Endothelial cell of umbilical vein (primary cell): ENCODE data around the gene TBC1D16. TPM values are rescaled to one million over a fixed set of nuclear protein-coding genes. Genes with fewer than 3 reads are reported as not detected.

Source experiments
- BruUV-seq: library from RNA; stranded (reverse); fragments of 400-500 nt; replicated peaks from 2 replicates; lab custom pipeline; 2021; lab: Mats Ljungman, UMichigan
- CTCF ChIA-PET: fragments of 300-600, 350-600 bp; sonication (Branson Sonifier 250); formaldehyde crosslinking; loops from one replicate; lab custom pipeline; 2021; ENCODE audit warnings: antibody characterized with exemption, inconsistent platforms; lab: Charles Lee
- POLR2A ChIA-PET: fragments of 300-600, 350-600 bp; sonication (Branson Sonifier 250); formaldehyde crosslinking; loops from one replicate; lab custom pipeline; 2021; ENCODE audit warnings: antibody characterized with exemption, inconsistent platforms; lab: Charles Lee
- DNase-seq: peaks from one replicate; pipeline ENCODE4 v3.0.0-alpha.2; 2011; ENCODE audit warnings: low read depth, low spot score
- FAIRE-seq: peaks from 2 replicates; lab custom pipeline; 2011; peaks lifted over from hg19 to GRCh38; lab: Jason Lieb, UNC
- H2AFZ ChIP-seq: 2 replicates; pipeline ENCODE4 v1.6.0; 2012; ENCODE audit warnings: low read depth, low read length, control low read depth, inconsistent platforms
- H3K27ac ChIP-seq: 2 replicates; pipeline ENCODE4 v1.5.1; 2011; ENCODE audit warnings: low read depth, mild to moderate bottlenecking, control low read depth, low read length, moderate library complexity; ENCODE audit not compliant: insufficient read depth
- H3K27me3 ChIP-seq, 2 experiments: 2 replicates each; pipeline versions ENCODE4 v1.6.0 to v1.6.1; 2011; ENCODE audit warnings: low read length in 2 of 2, mixed read lengths in 1 of 2; ENCODE audit not compliant: control insufficient read depth in 2 of 2, insufficient read depth in 2 of 2
- H3K36me3 ChIP-seq, 2 experiments: 2 replicates in 1 of 2; 3 replicates in 1 of 2; pipeline ENCODE4 v1.5.1; 2011; ENCODE audit warnings: low read length in 2 of 2, mild to moderate bottlenecking in 1 of 2, moderate library complexity in 1 of 2; ENCODE audit not compliant: control insufficient read depth in 2 of 2, insufficient read depth in 2 of 2; ENCODE audit errors: extremely low read depth in 1 of 2
- H3K4me1 ChIP-seq: 3 replicates; pipeline ENCODE4 v1.5.1; 2011; ENCODE audit warnings: mild to moderate bottlenecking, low read length; ENCODE audit not compliant: control insufficient read depth, insufficient read depth; ENCODE audit errors: extremely low read depth
- H3K4me2 ChIP-seq: 2 replicates; pipeline ENCODE4 v1.6.1; 2011; ENCODE audit warnings: low read length, control low read depth, mixed read lengths; ENCODE audit not compliant: insufficient read depth
- H3K4me3 ChIP-seq, 3 experiments: fragments of 200-600 bp in 1 of 3; sonication (generic), shearing (Covaris generic) in 1 of 3; replicated peaks in 1 of 3; 2 replicates each; pipeline ENCODE4 v1.5.1; 2011 to 2016; ENCODE audit warnings: control low read depth in 3 of 3, low read length in 3 of 3, mild to moderate bottlenecking in 2 of 3, inconsistent platforms in 1 of 3, low read depth in 1 of 3, moderate library complexity in 1 of 3; ENCODE audit not compliant: insufficient read depth in 1 of 3
- H3K79me2 ChIP-seq: 2 replicates; pipeline ENCODE4 v1.6.0; 2012; ENCODE audit warnings: low read length, inconsistent platforms; ENCODE audit not compliant: control insufficient read depth, insufficient read depth
- H3K9ac ChIP-seq: replicated peaks from 2 replicates; pipeline ENCODE3; 2011; ENCODE audit warnings: low read length, control low read depth; ENCODE audit not compliant: insufficient read depth; ENCODE audit errors: extremely low read depth
- H3K9me1 ChIP-seq: replicated peaks from 3 replicates; pipeline ENCODE4 v1.6.0; 2011; ENCODE audit warnings: mild to moderate bottlenecking, low read length; ENCODE audit not compliant: control insufficient read depth, insufficient read depth; ENCODE audit errors: extremely low read depth
- H3K9me3 ChIP-seq: replicated peaks from 2 replicates; pipeline ENCODE4 v1.5.1; 2012; ENCODE audit warnings: low read length, inconsistent platforms; ENCODE audit not compliant: control insufficient read depth, insufficient read depth
- H4K20me1 ChIP-seq: replicated peaks from 2 replicates; pipeline ENCODE3; 2011; ENCODE audit warnings: mild to moderate bottlenecking, low read length; ENCODE audit not compliant: control insufficient read depth, insufficient read depth; ENCODE audit errors: extremely low read depth
- CTCF ChIP-seq, 2 donors: IDR thresholded peaks; 1 replicate in 1 of 2; 2 replicates in 1 of 2; pipeline ENCODE4 v1.5.1; 2011; ENCODE audit warnings: low read length in 2 of 2, mild to moderate bottlenecking in 2 of 2, moderate library complexity in 2 of 2, control low read depth in 1 of 2, inconsistent platforms in 1 of 2, low read depth in 1 of 2; ENCODE audit not compliant: insufficient read depth in 1 of 2; ENCODE audit errors: extremely low read depth in 1 of 2
- EZH2 ChIP-seq: IDR thresholded peaks from 2 replicates; pipeline ENCODE4 v1.6.1; 2012; ENCODE audit warnings: borderline replicate concordance, low read depth, mild to moderate bottlenecking, moderate library complexity, low read length, inconsistent platforms; ENCODE audit not compliant: severe bottlenecking
- FOS ChIP-seq: IDR thresholded peaks from 2 replicates; pipeline ENCODE4 v1.6.1; 2011; ENCODE audit warnings: mild to moderate bottlenecking, low read length, moderate library complexity, borderline replicate concordance; ENCODE audit not compliant: insufficient read depth
- GATA2 ChIP-seq: IDR thresholded peaks from 2 replicates; pipeline ENCODE4 v1.7.0; 2011; ENCODE audit warnings: low read depth, mild to moderate bottlenecking, moderate library complexity, mixed read lengths, low read length; ENCODE audit not compliant: insufficient read length, insufficient read depth
- JUN ChIP-seq: IDR thresholded peaks from 2 replicates; pipeline ENCODE4 v1.6.1; 2011; ENCODE audit warnings: borderline replicate concordance, low read depth; ENCODE audit not compliant: insufficient read length, insufficient read depth
- MAX ChIP-seq: IDR thresholded peaks from 2 replicates; pipeline ENCODE4 v1.6.1; 2011; ENCODE audit not compliant: insufficient read depth, insufficient read length
- MYC ChIP-seq: IDR thresholded peaks from one replicate; pipeline ENCODE4 v1.6.1; 2011; ENCODE audit warnings: mild to moderate bottlenecking, low read depth, low read length
- POLR2A ChIP-seq: IDR thresholded peaks from 2 replicates; pipeline ENCODE4 v1.6.1; 2012; ENCODE audit warnings: low read depth, mild to moderate bottlenecking, control low read depth, low read length
- POLR2AphosphoS5 ChIP-seq: IDR thresholded peaks from 2 replicates; pipeline ENCODE4 v1.6.1; 2012; ENCODE audit warnings: low read depth, mild to moderate bottlenecking, control low read depth, low read length, moderate library complexity; ENCODE audit not compliant: insufficient read depth
- dilution Hi-C: fragments of 300-500 bp; cut with MboI; formaldehyde crosslinking; loops from one replicate; pipeline ENCODE4 v1.15.0; 2019; ENCODE audit warnings: low sequenced_read_pairs; ENCODE audit not compliant: extremely low pct_ligation_motif_present
- intact Hi-C: fragments of 100-400 bp; cut with micrococcal nuclease; formaldehyde crosslinking; loops from one replicate; pipeline ENCODE4 v1.10.0; 2022
- polyA plus RNA-seq, 4 experiments: library from polyadenylated mRNA; depleted of rRNA in 3 of 4; stranded (reverse) in 3 of 4; unstranded in 1 of 4; fragments of >200 nt; gene quantifications; 2 replicates each; pipeline versions ENCODE4 v1.2.1 to v1.2.3, GENCODE V29; 2011 to 2012; ENCODE audit warnings: missing spikeins in 1 of 4
- total RNA-seq: library from RNA; stranded (reverse); gene quantifications from 2 replicates; pipeline ENCODE4 v1.2.3, GENCODE V29; 2021

The TBC1D16 gene
- total and polyA plus RNA-seq, 2 donors (not counting 3 experiments of a cell fraction or from before 2014, with no cell fraction given): 12.9 to 48.6 TPM

GRCh38 chr17:79953335-79953734 is 82.3 kb downstream of the TBC1D16 start:
- Histone ChIP-seq H4K20me1 (no peaks in the 10 kb centered on the region), H3K9me3 (no peaks in the 10 kb centered on the region), H3K9ac (no peak overlapping the region), H3K36me3 (peaks cover 0 to 9% of the 10 kb centered on the region in 2 experiments), H3K4me1 (no peaks in the 10 kb centered on the region), H3K4me2 (no peak overlapping the region), H3K4me3 (no peak overlapping the region), H3K27me3 (no peaks in the 10 kb centered on the region), H2AFZ (no peak overlapping the region), H3K79me2 (peaks cover under 1% of the 10 kb centered on the region), H3K27ac (no peak overlapping the region), H3K9me1 (no peaks in the 10 kb centered on the region)
- ChIA-PET POLR2A (no interaction called here), CTCF (interaction anchor here (1.0 to 2.2 kb wide), 3 partner anchors 12 to 108 kb away, joined by 3 to 5 read pairs (median 3); no protein-coding TSS in a partner anchor)
- dilution Hi-C loops (no loop called here), intact Hi-C loops (no loop called here)
- BruUV-seq: no TSS peak
- DNase-seq (no peak), FAIRE-seq (no peak)
- TF ChIP-seq EZH2 (no peak), CTCF (IDR thresholded peaks at IDR 0.05; ENCODE audit: extremely low read depth in 1 of 2, insufficient read depth in 1 of 2, low read depth in 1 of 2, low read length in 2 of 2) (no peak), JUN (no peak), POLR2A (no peak), FOS (no peak), MYC (no peak), MAX (no peak), POLR2AphosphoS5 (no peak), GATA2 (no peak)
